ENCODE results near the gene LNPEP.

Gene LNPEP

GRCh38 chr5:96962540-96962991 is 26.7 kb downstream of the LNPEP start:
- no peak for DNase-seq

GRCh38 chr5:96963267-96963666 is 27.4 kb downstream of the LNPEP start:
- peak; percentile 88 for DNase-seq

GRCh38 chr5:96966801-96967200 is 30.9 kb downstream of the LNPEP start:
- no peak for DNase-seq

GRCh38 chr5:96967400-96967799 is 31.5 kb downstream of the LNPEP start:
- no peak for DNase-seq

- peak; percentile 70 for DNase-seq
These were observed 32.2 kb downstream of the LNPEP start for GRCh38 chr5:96968074-96968473.

GRCh38 chr5:96968614-96969013 is 32.7 kb downstream of the LNPEP start:
- DNase-seq, result no peak

- no peak for DNase-seq
These were observed 33.5 kb downstream of the LNPEP start for GRCh38 chr5:96969366-96969765.

- DNase-seq, result no peak
These were observed 36.9 kb downstream of the LNPEP start for GRCh38 chr5:96972599-96973334.

- no peak for DNase-seq
These were observed 37.9 kb downstream of the LNPEP start for GRCh38 chr5:96973532-96974401.

GRCh38 chr5:96975656-96976055 is 39.8 kb downstream of the LNPEP start:
- peak; percentile 71 for DNase-seq

- DNase-seq, result no peak
These were observed 41.3 kb downstream of the LNPEP start for GRCh38 chr5:96977228-96977627.

- DNase-seq, result peak; percentile 60
These were observed 43.1 kb downstream of the LNPEP start for GRCh38 chr5:96978812-96979449.

GRCh38 chr5:96984506-96985192 is 48.8 kb downstream of the LNPEP start:
- DNase-seq, result no peak

- DNase-seq, result no peak
These were observed 50.6 kb downstream of the LNPEP start for GRCh38 chr5:96986450-96986849.

- DNase-seq, result no peak
These were observed 54.2 kb downstream of the LNPEP start for GRCh38 chr5:96990102-96990501.

GRCh38 chr5:96991708-96992107 is 55.8 kb downstream of the LNPEP start:
- DNase-seq, result no peak

GRCh38 chr5:96993760-96994159 is 57.9 kb downstream of the LNPEP start:
- no peak for DNase-seq

- no peak for DNase-seq
These were observed 58.6 kb downstream of the LNPEP start for GRCh38 chr5:96994493-96994892.

GRCh38 chr5:96995419-96995818 is 59.5 kb downstream of the LNPEP start:
- peak; percentile 65 for DNase-seq

- peak; percentile 56 for DNase-seq
These were observed 61.5 kb downstream of the LNPEP start for GRCh38 chr5:96997265-96997859.

- DNase-seq, result no peak
These were observed 64.0 kb downstream of the LNPEP start for GRCh38 chr5:96999856-97000255.

- peak; percentile 30 for DNase-seq
These were observed 64.5 kb downstream of the LNPEP start for GRCh38 chr5:97000391-97000790.
